GM12873 (cell line): Measurements from ENCODE around the gene COA6.

Experiments
- TF ChIP-seq, protein P1 (sequence below): IDR thresholded peaks from 2 replicates; pipeline ENCODE4 v1.5.1; 2012; ENCODE audit warnings: low read depth, mild to moderate bottlenecking, moderate library complexity, low read length, control low read depth; ENCODE audit not compliant: insufficient read depth; ENCODE audit errors: missing control alignments

Gene COA6

DNA sequence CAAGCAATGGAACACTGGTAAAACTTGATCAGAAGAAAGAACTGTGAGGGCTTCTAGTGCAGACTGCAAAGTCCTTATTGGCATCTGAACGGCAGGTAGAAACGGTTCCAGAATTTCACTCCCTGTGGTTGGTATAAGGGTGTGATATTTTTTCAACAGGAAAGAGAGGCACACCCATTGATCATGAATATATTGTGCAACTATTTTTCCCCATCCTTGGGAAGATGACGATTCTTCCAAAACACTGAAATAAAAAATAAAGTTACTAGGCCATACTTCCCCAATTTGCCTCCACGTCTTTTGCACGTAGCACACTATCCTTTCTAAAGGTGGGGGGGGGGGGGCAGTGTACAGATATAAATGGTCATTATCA is 56.2 kb downstream of the COA6 start:
- TF ChIP-seq, protein P1, sequence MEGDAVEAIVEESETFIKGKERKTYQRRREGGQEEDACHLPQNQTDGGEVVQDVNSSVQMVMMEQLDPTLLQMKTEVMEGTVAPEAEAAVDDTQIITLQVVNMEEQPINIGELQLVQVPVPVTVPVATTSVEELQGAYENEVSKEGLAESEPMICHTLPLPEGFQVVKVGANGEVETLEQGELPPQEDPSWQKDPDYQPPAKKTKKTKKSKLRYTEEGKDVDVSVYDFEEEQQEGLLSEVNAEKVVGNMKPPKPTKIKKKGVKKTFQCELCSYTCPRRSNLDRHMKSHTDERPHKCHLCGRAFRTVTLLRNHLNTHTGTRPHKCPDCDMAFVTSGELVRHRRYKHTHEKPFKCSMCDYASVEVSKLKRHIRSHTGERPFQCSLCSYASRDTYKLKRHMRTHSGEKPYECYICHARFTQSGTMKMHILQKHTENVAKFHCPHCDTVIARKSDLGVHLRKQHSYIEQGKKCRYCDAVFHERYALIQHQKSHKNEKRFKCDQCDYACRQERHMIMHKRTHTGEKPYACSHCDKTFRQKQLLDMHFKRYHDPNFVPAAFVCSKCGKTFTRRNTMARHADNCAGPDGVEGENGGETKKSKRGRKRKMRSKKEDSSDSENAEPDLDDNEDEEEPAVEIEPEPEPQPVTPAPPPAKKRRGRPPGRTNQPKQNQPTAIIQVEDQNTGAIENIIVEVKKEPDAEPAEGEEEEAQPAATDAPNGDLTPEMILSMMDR: no peak

DNA sequence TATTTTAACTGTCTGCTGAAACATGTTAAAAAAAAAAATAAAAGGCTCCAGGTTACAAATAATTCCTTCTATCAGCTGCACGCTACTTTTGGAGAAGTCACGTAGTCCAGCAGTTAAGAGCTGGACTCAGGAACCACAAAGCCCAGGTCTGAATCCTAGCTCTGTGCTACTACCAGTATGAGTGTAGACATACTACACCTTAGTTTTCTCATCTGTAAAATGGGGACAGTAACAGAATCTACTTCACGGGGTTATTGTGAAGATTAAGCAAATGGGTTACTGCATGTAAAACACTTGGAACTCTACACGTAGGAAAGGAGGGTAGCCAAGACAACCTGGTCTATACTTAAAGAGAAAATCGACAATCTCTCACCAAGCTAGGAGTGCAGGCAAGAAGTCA is 57.4 kb downstream of the COA6 start:
- TF ChIP-seq, protein P1: no peak

DNA sequence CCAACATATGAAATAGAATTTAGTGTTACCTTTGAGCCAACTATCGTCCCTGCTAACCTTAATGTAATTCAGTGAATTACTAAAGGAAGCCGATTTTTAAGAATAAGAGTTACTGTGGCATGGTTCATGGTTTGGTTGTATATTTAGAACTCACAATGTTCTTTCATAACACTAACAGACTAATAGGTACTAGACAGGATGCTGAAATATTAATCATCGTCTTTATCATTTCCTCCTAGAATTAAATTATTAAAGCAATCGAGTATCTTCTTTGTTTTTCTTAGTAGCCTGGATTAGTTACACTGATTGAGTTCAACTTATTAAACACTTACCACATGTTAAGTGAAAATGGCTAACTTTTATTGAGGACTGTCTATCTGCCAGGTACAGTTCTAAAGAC is 58.0 kb downstream of the COA6 start:
- TF ChIP-seq, protein P1: no peak

DNA sequence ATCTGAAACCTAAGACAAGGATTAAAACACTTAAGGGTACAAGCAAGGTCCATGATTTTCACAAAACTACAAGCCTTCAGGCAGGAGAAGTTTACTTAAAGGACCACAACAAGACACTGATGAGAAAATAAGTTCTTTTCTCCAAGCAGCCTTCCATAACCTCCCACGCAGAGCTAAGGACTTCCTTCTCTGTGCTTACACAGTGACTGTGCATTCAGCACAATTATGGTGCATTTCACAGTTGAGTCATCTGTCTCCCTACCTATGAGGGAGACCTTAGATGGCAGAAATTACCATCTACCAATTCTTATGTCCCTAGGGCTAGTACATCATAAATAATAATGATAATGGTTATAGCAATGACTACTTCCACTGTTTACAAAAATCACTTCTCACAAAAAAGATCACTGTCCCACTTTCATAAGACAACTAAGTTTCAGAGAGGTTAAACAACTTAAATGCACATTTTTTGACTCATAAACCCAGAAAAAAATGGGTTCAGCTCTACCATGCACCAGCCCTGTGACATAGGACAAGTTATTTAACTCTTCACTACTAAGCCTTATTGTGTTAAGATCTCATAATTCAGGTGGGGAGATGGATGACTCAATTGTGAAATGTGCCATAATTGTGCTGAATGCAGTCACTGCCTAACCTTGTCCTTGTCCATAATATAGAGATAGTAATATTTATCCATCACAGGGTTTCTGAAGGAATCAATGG is 60.5 kb downstream of the COA6 start:
- TF ChIP-seq, protein P1: no peak
